ENCODE results near the gene TMEM176B.

Gene TMEM176B

DNA sequence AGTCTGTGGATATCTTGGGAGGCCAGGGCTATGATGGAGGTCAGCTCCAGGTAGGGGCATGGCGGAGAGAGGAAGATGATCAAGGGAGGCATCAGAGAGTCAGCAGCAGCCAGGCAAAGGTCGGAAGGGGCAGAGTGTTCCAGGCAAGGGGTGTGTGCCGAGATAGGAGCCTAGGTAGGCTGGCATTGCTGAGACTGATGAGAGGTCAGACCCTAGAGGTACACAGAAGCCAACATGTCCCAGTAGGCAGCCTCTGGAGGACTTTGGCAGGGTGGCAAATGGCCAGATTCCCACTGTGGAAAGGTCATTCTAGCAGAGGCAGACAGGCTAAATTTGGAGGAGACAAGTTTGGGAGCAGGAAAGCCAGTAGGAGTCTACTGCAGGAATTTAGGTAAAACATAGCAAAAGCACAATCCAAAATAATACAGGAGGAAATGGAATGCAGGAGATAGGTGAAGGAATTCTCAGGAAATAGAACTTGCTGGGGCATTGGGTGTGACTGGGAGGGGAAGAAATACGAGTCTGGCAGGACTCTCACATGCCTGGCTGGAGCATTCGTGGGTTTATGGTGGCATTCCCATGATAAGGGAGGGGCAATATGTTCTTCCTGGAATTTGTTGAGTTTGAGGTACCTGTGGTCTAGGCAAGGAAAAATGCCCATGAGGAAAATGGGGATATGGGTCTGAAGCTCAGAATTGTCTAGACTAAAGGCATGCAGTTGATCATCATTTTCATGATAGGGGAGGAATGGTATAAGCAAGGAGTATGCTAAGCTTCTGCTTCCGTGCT, 26.1 kb upstream of the TMEM176B start:
- no peaks in the 10 kb centered on the region for H3K36me3 ChIP-seq
- intact Hi-C loops (cut with DNase I; ENCODE audit: low total_unique reads) = no loop called here
- H3K4me1 ChIP-seq = no peaks in the 10 kb centered on the region
- peaks cover 0 to 3% (median 0%) of the 10 kb centered on the region in 3 donors for H3K9me3 ChIP-seq
- DNase-seq = no peak
- no peak overlapping the region for H3K27ac ChIP-seq
- no peaks in the 10 kb centered on the region for H3K27me3 ChIP-seq
- no peak overlapping the region for H3K4me3 ChIP-seq
- TF ChIP-seq, protein P1, sequence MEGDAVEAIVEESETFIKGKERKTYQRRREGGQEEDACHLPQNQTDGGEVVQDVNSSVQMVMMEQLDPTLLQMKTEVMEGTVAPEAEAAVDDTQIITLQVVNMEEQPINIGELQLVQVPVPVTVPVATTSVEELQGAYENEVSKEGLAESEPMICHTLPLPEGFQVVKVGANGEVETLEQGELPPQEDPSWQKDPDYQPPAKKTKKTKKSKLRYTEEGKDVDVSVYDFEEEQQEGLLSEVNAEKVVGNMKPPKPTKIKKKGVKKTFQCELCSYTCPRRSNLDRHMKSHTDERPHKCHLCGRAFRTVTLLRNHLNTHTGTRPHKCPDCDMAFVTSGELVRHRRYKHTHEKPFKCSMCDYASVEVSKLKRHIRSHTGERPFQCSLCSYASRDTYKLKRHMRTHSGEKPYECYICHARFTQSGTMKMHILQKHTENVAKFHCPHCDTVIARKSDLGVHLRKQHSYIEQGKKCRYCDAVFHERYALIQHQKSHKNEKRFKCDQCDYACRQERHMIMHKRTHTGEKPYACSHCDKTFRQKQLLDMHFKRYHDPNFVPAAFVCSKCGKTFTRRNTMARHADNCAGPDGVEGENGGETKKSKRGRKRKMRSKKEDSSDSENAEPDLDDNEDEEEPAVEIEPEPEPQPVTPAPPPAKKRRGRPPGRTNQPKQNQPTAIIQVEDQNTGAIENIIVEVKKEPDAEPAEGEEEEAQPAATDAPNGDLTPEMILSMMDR (IDR thresholded peaks at IDR 0.05) = no peak

DNA sequence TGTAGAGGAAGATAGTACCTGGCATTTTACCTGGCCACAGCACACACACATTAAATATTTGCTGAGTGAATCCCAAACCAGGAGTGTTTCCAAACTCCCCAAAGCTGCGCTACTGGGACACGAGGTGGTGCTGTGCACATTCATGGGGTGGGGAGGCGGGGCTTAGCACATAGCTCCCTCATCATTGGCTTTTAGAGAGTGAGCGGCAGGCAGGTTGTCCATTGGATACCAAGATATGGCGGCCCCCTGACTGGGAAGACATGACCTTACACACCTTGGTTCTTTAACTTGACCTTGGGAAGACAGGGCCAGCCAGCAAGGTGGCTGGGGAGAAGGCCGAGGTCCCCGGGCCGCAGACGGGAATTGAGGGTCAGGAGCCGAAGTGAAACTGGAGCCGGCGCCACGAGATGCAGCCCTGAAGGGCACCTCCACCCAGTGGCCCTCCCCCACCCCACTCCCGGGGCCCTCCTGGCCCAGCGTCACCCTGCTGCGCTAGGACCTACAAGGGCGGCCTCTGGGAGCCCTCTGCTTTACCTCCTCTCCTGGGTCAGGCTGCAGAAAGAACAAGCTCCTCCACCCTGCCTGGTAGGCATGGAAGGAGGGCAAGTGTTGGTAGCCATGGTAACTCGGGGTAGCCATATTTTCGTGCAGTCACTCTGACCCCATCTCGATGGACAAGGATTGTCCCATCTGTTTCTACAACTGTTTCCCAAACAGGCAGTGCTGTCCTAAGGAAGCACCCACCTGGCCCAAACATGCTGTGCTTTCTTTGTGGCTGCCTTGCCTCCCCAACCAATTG, 24.4 kb upstream of the TMEM176B start:
- no peaks in the 10 kb centered on the region for H3K27me3 ChIP-seq
- no peak overlapping the region for H3K27ac ChIP-seq
- TF ChIP-seq, protein P1 (IDR thresholded peaks at IDR 0.05) = no peak
- no peak for DNase-seq
- H3K4me3 ChIP-seq = no peak overlapping the region
- H3K36me3 ChIP-seq = no peaks in the 10 kb centered on the region
- H3K4me1 ChIP-seq = no peaks in the 10 kb centered on the region
- peaks cover 0 to 3% (median 0%) of the 10 kb centered on the region in 3 donors for H3K9me3 ChIP-seq
- intact Hi-C loops (cut with DNase I; ENCODE audit: low total_unique reads) = no loop called here

DNA sequence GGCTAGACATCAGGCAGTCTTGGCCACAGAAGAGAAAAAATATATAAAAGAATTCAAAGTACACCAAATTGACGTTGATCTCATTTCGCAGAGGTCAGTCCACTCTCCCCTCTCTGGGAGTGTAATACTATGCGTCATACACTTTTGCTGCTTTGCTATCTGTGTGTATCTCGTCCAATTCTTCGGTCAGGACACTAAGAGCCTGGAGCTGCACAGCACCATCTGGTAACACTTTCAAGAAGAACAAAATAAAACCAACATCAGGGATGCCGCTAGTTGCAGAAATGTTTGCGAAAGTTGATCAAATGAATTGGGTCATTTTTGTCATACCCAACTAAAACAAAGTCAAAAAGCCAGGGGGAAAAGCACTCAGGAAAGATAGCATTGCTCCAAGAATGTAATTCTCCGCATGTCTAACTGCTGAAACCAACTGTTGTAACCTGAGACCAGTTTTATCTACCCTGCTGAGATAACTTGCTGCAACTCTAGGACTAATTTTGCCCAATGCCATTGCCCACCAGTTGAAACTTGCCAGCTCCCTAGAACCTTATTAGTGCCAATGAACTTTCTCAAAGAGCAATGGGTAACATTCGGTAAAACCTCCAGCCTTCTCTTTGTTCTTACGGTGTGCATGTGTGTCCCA, 23.4 kb upstream of the TMEM176B start:
- Histone ChIP-seq H3K27me3 (no peaks in the 10 kb centered on the region), H3K27ac (no peak overlapping the region), H3K9me3 (peaks cover 0 to 3% (median 0%) of the 10 kb centered on the region in 3 donors), H3K36me3 (no peaks in the 10 kb centered on the region), H3K4me1 (no peaks in the 10 kb centered on the region), H3K4me3 (no peak overlapping the region)
- intact Hi-C loops (cut with DNase I; ENCODE audit: low total_unique reads) = no loop called here
- DNase-seq = no peak
- TF ChIP-seq, protein P1 (IDR thresholded peaks at IDR 0.05) = no peak

DNA sequence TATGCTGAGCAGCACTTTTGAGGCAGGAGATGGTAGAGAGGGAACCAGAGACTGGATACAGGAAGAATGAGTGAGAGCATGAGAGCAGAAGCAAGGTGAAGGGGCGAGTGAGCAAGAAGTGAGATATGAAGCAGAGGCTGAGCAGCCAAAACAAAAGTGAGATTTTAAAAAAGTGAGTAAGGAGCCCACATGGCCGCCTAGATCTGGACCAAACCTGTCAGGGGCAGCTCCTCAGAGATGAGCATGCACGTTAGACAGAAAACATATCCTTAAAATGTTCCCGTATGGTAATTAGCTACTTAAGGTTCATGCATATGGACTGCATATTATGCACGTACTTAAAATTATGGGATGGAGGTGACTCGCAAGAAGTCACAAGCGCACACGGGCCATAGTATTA, 22.9 kb upstream of the TMEM176B start:
- DNase-seq = no peak
- Histone ChIP-seq H3K27me3 (no peaks in the 10 kb centered on the region), H3K9me3 (peaks cover 0 to 3% (median 0%) of the 10 kb centered on the region in 3 donors), H3K4me3 (no peak overlapping the region), H3K27ac (no peak overlapping the region), H3K4me1 (no peaks in the 10 kb centered on the region), H3K36me3 (no peaks in the 10 kb centered on the region)
- TF ChIP-seq, protein P1 (IDR thresholded peaks at IDR 0.05) = no peak
- intact Hi-C loops (cut with DNase I; ENCODE audit: low total_unique reads) = no loop called here

DNA sequence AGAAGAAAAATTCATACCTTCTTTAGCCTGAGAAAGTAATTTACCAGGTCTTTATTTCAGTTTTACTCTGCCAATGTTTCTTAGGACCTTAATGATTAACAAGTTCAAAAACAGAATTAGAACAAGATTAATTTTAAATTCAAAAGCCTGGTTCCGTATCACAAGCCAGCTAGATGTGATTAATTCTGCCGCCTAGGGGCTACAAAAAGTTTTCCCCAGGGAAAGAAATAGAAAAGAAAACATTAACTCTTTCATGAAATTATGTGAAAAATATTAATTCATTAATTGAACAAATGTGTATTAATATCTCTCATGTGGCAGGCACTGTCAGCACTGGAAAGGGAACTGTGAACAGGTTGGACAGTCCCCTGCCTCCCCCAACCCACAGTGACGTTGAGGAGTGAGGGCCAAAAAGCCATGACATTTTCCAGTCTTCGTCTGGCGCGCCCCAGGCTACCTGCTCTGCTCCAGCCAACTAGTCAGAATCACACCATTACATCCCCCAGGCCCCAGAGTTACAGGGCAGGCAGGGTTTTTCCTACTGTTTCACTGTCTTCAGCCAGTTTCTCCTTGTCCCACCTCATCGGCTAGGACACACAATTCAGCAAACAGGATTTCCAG, 20.5 kb upstream of the TMEM176B start:
- intact Hi-C loops (cut with DNase I; ENCODE audit: low total_unique reads) = no loop called here
- Histone ChIP-seq H3K36me3 (no peaks in the 10 kb centered on the region), H3K9me3 (peaks cover 3 to 11% (median 7%) of the 10 kb centered on the region in 3 donors), H3K27ac (no peak overlapping the region), H3K4me1 (no peaks in the 10 kb centered on the region), H3K4me3 (no peak overlapping the region), H3K27me3 (no peaks in the 10 kb centered on the region)
- DNase-seq = no peak
- TF ChIP-seq, protein P1 (IDR thresholded peaks at IDR 0.05) = no peak
